ENCODE data around the gene LNPEP. TPM values are rescaled to one million over a fixed set of nuclear protein-coding genes. Genes with fewer than 3 reads are reported as not detected.

Gene LNPEP
- total and polyA plus RNA-seq, 4 donors: 1.9 to 19.7 (median 9.5) TPM

DNA sequence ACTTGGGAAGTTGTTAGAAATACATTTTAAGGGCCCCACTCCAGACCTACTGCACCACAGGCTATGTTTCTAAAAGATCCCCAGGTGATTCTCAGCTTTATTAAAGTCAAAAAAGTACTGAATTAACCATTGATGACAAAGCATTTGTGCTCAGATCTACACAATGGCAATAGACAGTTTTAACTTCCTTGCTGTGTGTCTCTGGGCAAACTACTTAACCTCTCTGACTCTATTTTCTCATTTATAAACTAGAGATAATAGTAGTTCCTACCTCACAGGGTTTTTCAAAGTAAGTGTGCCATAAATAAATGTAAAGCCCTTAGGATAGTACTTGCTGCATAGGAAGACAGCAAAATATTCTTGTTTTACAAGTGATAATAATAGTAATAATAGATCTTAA lies 140.2 kb downstream of the LNPEP start:
- H3K9ac ChIP-seq (ENCODE audit: low read depth in 1 of 2, low read length in 2 of 2): no peak overlapping the region

GRCh38 chr5:97077246-97077645 lies 141.4 kb downstream of the LNPEP start:
- Histone ChIP-seq H3K4me3 (ENCODE audit: low read depth in 1 of 3, low read length in 3 of 3) (no peak overlapping the region), H3K9ac (ENCODE audit: low read depth in 1 of 2, low read length in 2 of 2) (no peak overlapping the region), H3K27ac (ENCODE audit: low read depth in 1 of 2, low read length in 2 of 2) (no peak overlapping the region), H3K4me1 (ENCODE audit: control insufficient read depth in 4 of 4, insufficient read depth in 4 of 4, low read length in 3 of 4) (no peaks in the 10 kb centered on the region), H3K36me3 (ENCODE audit: control insufficient read depth in 4 of 4, insufficient read depth in 3 of 4, low read depth in 1 of 4, low read length in 3 of 4) (no peaks in the 10 kb centered on the region), H3K27me3 (ENCODE audit: control insufficient read depth in 4 of 4, insufficient read depth in 4 of 4, low read length in 3 of 4) (no peaks in the 10 kb centered on the region), H3K9me3 (ENCODE audit: control insufficient read depth in 4 of 4, low read length in 3 of 4) (no peaks in the 10 kb centered on the region)
- 89% methylated on average over 4 of the region's 4 CpGs for WGBS
- TF ChIP-seq, protein P1, sequence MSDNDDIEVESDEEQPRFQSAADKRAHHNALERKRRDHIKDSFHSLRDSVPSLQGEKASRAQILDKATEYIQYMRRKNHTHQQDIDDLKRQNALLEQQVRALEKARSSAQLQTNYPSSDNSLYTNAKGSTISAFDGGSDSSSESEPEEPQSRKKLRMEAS (IDR thresholded peaks at IDR 0.05): no peak
- TF ChIP-seq, protein P2, sequence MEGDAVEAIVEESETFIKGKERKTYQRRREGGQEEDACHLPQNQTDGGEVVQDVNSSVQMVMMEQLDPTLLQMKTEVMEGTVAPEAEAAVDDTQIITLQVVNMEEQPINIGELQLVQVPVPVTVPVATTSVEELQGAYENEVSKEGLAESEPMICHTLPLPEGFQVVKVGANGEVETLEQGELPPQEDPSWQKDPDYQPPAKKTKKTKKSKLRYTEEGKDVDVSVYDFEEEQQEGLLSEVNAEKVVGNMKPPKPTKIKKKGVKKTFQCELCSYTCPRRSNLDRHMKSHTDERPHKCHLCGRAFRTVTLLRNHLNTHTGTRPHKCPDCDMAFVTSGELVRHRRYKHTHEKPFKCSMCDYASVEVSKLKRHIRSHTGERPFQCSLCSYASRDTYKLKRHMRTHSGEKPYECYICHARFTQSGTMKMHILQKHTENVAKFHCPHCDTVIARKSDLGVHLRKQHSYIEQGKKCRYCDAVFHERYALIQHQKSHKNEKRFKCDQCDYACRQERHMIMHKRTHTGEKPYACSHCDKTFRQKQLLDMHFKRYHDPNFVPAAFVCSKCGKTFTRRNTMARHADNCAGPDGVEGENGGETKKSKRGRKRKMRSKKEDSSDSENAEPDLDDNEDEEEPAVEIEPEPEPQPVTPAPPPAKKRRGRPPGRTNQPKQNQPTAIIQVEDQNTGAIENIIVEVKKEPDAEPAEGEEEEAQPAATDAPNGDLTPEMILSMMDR (IDR thresholded peaks at IDR 0.05; ENCODE audit: low read depth, low read length, missing input control): no peak
- TF ChIP-seq EGR1 (IDR thresholded peaks at IDR 0.05; ENCODE audit: low read depth in 2 of 2) (no peak), NR2F2 (IDR thresholded peaks at IDR 0.05) (no peak), FOXA2 (IDR thresholded peaks at IDR 0.05) (no peak), ATF3 (IDR thresholded peaks at IDR 0.05) (no peak), SP1 (IDR thresholded peaks at IDR 0.05) (no peak), RXRA (IDR thresholded peaks at IDR 0.05) (no peak), HNF4A (conservative IDR thresholded peaks at IDR 0.05) (no peak), HNF4G (IDR thresholded peaks at IDR 0.05) (no peak)
- TF ChIP-seq, protein P3, sequence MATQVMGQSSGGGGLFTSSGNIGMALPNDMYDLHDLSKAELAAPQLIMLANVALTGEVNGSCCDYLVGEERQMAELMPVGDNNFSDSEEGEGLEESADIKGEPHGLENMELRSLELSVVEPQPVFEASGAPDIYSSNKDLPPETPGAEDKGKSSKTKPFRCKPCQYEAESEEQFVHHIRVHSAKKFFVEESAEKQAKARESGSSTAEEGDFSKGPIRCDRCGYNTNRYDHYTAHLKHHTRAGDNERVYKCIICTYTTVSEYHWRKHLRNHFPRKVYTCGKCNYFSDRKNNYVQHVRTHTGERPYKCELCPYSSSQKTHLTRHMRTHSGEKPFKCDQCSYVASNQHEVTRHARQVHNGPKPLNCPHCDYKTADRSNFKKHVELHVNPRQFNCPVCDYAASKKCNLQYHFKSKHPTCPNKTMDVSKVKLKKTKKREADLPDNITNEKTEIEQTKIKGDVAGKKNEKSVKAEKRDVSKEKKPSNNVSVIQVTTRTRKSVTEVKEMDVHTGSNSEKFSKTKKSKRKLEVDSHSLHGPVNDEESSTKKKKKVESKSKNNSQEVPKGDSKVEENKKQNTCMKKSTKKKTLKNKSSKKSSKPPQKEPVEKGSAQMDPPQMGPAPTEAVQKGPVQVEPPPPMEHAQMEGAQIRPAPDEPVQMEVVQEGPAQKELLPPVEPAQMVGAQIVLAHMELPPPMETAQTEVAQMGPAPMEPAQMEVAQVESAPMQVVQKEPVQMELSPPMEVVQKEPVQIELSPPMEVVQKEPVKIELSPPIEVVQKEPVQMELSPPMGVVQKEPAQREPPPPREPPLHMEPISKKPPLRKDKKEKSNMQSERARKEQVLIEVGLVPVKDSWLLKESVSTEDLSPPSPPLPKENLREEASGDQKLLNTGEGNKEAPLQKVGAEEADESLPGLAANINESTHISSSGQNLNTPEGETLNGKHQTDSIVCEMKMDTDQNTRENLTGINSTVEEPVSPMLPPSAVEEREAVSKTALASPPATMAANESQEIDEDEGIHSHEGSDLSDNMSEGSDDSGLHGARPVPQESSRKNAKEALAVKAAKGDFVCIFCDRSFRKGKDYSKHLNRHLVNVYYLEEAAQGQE (IDR thresholded peaks at IDR 0.05): no peak
- DNase-seq (ENCODE audit: low spot score): no peak

More for the DNA sequence above, 140.2 kb downstream of the LNPEP start:
- Histone ChIP-seq H3K36me3 (ENCODE audit: control insufficient read depth in 4 of 4, insufficient read depth in 3 of 4, low read depth in 1 of 4, low read length in 3 of 4) (no peaks in the 10 kb centered on the region), H3K27ac (ENCODE audit: low read depth in 1 of 2, low read length in 2 of 2) (no peak overlapping the region), H3K27me3 (ENCODE audit: control insufficient read depth in 4 of 4, insufficient read depth in 4 of 4, low read length in 3 of 4) (no peaks in the 10 kb centered on the region), H3K4me1 (ENCODE audit: control insufficient read depth in 4 of 4, insufficient read depth in 4 of 4, low read length in 3 of 4) (no peaks in the 10 kb centered on the region), H3K4me3 (ENCODE audit: low read depth in 1 of 3, low read length in 3 of 3) (no peak overlapping the region), H3K9me3 (ENCODE audit: control insufficient read depth in 4 of 4, low read length in 3 of 4) (no peaks in the 10 kb centered on the region)
- no peak for TF ChIP-seq TAF1 (conservative IDR thresholded peaks at IDR 0.05)
- no peak for TF ChIP-seq SP1 (IDR thresholded peaks at IDR 0.05)
- no peak for DNase-seq (ENCODE audit: low spot score)

Measured in liver (tissue), 9 donors.